Endodermal cell (in vitro differentiated cells): Measurements from ENCODE around the gene RBL1. TPM values are rescaled to one million over a fixed set of nuclear protein-coding genes. Genes with fewer than 3 reads are reported as not detected.
"Not testable (repeated sequence)": the region's sequence is repeated elsewhere in the genome, so short reads cannot be mapped to it uniquely, and the experiment has no call there.

ENCODE experiments used
- DNase-seq: peaks from one replicate; pipeline ENCODE4 v3.0.0-alpha.2; 2017
- H3K27ac ChIP-seq: 2 replicates; pipeline ENCODE4 v1.5.1; 2013; ENCODE audit warnings: mild to moderate bottlenecking, low read depth, low read length, moderate library complexity
- H3K27me3 ChIP-seq: 2 replicates; pipeline ENCODE4 v1.6.1; 2013; ENCODE audit warnings: mild to moderate bottlenecking, low read length, moderate library complexity; ENCODE audit not compliant: insufficient read depth, control insufficient read depth, poor library complexity, severe bottlenecking
- H3K36me3 ChIP-seq: 2 replicates; pipeline ENCODE4 v1.7.0; 2013; ENCODE audit warnings: mild to moderate bottlenecking, low read length, moderate library complexity; ENCODE audit not compliant: control insufficient read depth, insufficient read depth
- H3K4me1 ChIP-seq: one replicate; pipeline ENCODE4 v1.7.0; 2013; ENCODE audit warnings: low read length; ENCODE audit not compliant: control insufficient read depth, insufficient read depth
- H3K4me3 ChIP-seq: 2 replicates; pipeline ENCODE4 v1.5.1; 2013; ENCODE audit warnings: mild to moderate bottlenecking, low read length, moderate library complexity
- H3K9ac ChIP-seq: 2 replicates; pipeline ENCODE4 v1.6.1; 2013; ENCODE audit warnings: mild to moderate bottlenecking, low read length, moderate library complexity; ENCODE audit not compliant: poor library complexity, severe bottlenecking; ENCODE audit errors: extremely low read depth
- H3K9me3 ChIP-seq: 2 replicates; pipeline ENCODE4 v1.6.1; 2013; ENCODE audit warnings: mild to moderate bottlenecking, low read length, moderate library complexity; ENCODE audit not compliant: control insufficient read depth
- H3K27ac Mint-ChIP-seq: 2 replicates; pipeline ENCODE4 v1.8.0; 2020; ENCODE audit warnings: mixed read lengths
- H3K27me3 Mint-ChIP-seq: 2 replicates; pipeline ENCODE4 v1.8.0; 2021; ENCODE audit warnings: mild to moderate bottlenecking, mixed read lengths; ENCODE audit not compliant: insufficient read depth
- H3K36me3 Mint-ChIP-seq: 2 replicates; pipeline ENCODE4 v1.8.0; 2020; ENCODE audit warnings: low read depth, mixed read lengths
- H3K4me1 Mint-ChIP-seq: 2 replicates; pipeline ENCODE4 v1.8.0; 2020; ENCODE audit warnings: mixed read lengths
- H3K4me3 Mint-ChIP-seq: 2 replicates; pipeline ENCODE4 v1.8.0; 2020; ENCODE audit warnings: mild to moderate bottlenecking, moderate library complexity, mixed read lengths
- H3K9me3 Mint-ChIP-seq: 2 replicates; pipeline ENCODE4 v1.8.0; 2020; ENCODE audit warnings: mild to moderate bottlenecking, mixed read lengths
- CTCF ChIP-seq: fragments of 200-600 bp; sonication (generic); conservative IDR thresholded peaks from 2 replicates; pipeline ENCODE4 v1.5.0; 2021; ENCODE audit warnings: antibody characterized with exemption, mild to moderate bottlenecking
- WGBS, 2 experiments: methylation state at CpG; one replicate each; pipeline versions ENCODE4 v1.1.5 to v1.1.7; 2013; ENCODE audit warnings: missing lambda C conversion rate in 2 of 2, mixed read lengths in 1 of 2; ENCODE audit not compliant: insufficient coverage in 1 of 2, insufficient read length in 1 of 2; 5-methylcytosine and 5-hydroxymethylcytosine counted together
- total RNA-seq, 2 donors: library from RNA; stranded (reverse); fragmentation: NEBNext Ultra II Directional in 1 of 2; extraction: Animal tissue kit (Norgen Biotek cat#: 25700) in 1 of 2; gene quantifications; 2 replicates in 1 of 2; 3 replicates in 1 of 2; pipeline ENCODE4 v1.2.1, GENCODE V29; 2021

RBL1 gene
- total RNA-seq, 2 donors from 2014 or later, result 11.4 to 16.7 TPM

- Histone ChIP-seq H3K4me1 (no peaks in the 10 kb centered on the region), H3K36me3 (peaks cover 36% of the 10 kb centered on the region), H3K27ac (no peak overlapping the region), H3K9me3 (no peaks in the 10 kb centered on the region), H3K9ac (no peak overlapping the region), H3K4me3 (no peak overlapping the region), H3K27me3 (no peaks in the 10 kb centered on the region)
- Mint-ChIP-seq H3K4me3 (no peak overlapping the region), H3K36me3 (peaks cover 45% of the 10 kb centered on the region), H3K27me3 (no peaks in the 10 kb centered on the region), H3K27ac (no peak overlapping the region), H3K4me1 (no peaks in the 10 kb centered on the region), H3K9me3 (no peaks in the 10 kb centered on the region)
- no peak for DNase-seq
- TF ChIP-seq CTCF, result no peak
- 100% methylated on average over 1 to 2 of the region's 2 CpGs for WGBS, 2 experiments
Measured at GRCh38 chr20:37020636-37021035, 75.2 kb downstream of the RBL1 start.

GRCh38 chr20:37012631-37013030 is 83.2 kb downstream of the RBL1 start:
- H3K27me3 Mint-ChIP-seq, H3K9ac ChIP-seq, H3K27ac ChIP-seq, H3K4me3 ChIP-seq, H3K4me1 ChIP-seq, DNase-seq, H3K4me1 Mint-ChIP-seq, H3K27ac Mint-ChIP-seq, H3K9me3 ChIP-seq, H3K4me3 Mint-ChIP-seq, H3K27me3 ChIP-seq: not testable (repeated sequence)
- H3K36me3 ChIP-seq, result peaks cover 13% of the 10 kb centered on the region
- H3K36me3 Mint-ChIP-seq, result peaks cover 46% of the 10 kb centered on the region
- 96% methylated on average over 21 of the region's 28 CpGs; no CpG with 5 or more reads in 1 of the 2 experiments for WGBS, 2 experiments
- peaks cover 23% of the 10 kb centered on the region for H3K9me3 Mint-ChIP-seq

- H3K4me1 ChIP-seq, H3K27me3 ChIP-seq, H3K27ac Mint-ChIP-seq, DNase-seq, H3K9me3 ChIP-seq, H3K27me3 Mint-ChIP-seq, H3K9ac ChIP-seq, H3K4me3 ChIP-seq, H3K4me3 Mint-ChIP-seq, H3K27ac ChIP-seq, H3K4me1 Mint-ChIP-seq: not testable (repeated sequence)
- peaks cover 13% of the 10 kb centered on the region for H3K36me3 ChIP-seq
- WGBS, 2 experiments, result 84 to 98% methylated on average over 7 to 24 of the region's 25 CpGs
- Mint-ChIP-seq H3K9me3 (peaks cover 23% of the 10 kb centered on the region), H3K36me3 (peaks cover 46% of the 10 kb centered on the region)
Measured at GRCh38 chr20:37011858-37012257, 83.9 kb downstream of the RBL1 start.

GRCh38 chr20:37011147-37011546 is 84.7 kb downstream of the RBL1 start:
- Histone ChIP-seq H3K9ac (no peak overlapping the region), H3K27me3 (no peaks in the 10 kb centered on the region), H3K36me3 (peaks cover 8% of the 10 kb centered on the region), H3K27ac (no peak overlapping the region), H3K4me1 (no peaks in the 10 kb centered on the region), H3K9me3 (peaks cover 9% of the 10 kb centered on the region), H3K4me3 (no peak overlapping the region)
- Mint-ChIP-seq H3K36me3 (peaks cover 41% of the 10 kb centered on the region), H3K9me3 (peaks cover 23% of the 10 kb centered on the region), H3K27ac (no peak overlapping the region), H3K4me1 (no peaks in the 10 kb centered on the region), H3K27me3 (no peaks in the 10 kb centered on the region), H3K4me3 (no peak overlapping the region)
- TF ChIP-seq CTCF, result no peak
- no peak for DNase-seq
